Motor neuron (in vitro differentiated cells): Measurements from ENCODE around the gene HSD17B11. TPM values are rescaled to one million over a fixed set of nuclear protein-coding genes. Genes with fewer than 3 reads are reported as not detected.
"Not testable (repeated sequence)": the region's sequence is repeated elsewhere in the genome, so short reads cannot be mapped to it uniquely, and the experiment has no call there.

ENCODE experiments used
- ATAC-seq, 8 experiments: fragments of 200-7000 bp; cut with Tn5 transposase; replicated peaks in 6 of 8; 2 replicates each; pipeline ENCODE4 v1.8.0; 2021; ENCODE audit warnings: mild to moderate bottlenecking in 8 of 8, moderate library complexity in 8 of 8
- H3K27ac ChIP-seq, 2 donors: fragments of 250-450 bp; sonication (Bioruptor Pico); 2 replicates each; pipeline ENCODE4 v1.9.0; 2021; ENCODE audit warnings: antibody characterized with exemption in 2 of 2, mild to moderate bottlenecking in 2 of 2, moderate library complexity in 1 of 2
- H3K4me1 ChIP-seq, 2 donors: fragments of 250-450 bp; sonication (Bioruptor Pico); replicated peaks in 1 of 2; 2 replicates each; pipeline ENCODE4 v1.6.1; 2021; ENCODE audit warnings: antibody characterized with exemption in 2 of 2, mild to moderate bottlenecking in 2 of 2, moderate library complexity in 1 of 2
- H3K4me3 ChIP-seq, 5 donors: fragments of 250-450 bp; sonication (Bioruptor Pico); 2 replicates each; pipeline ENCODE4 v1.9.0; 2021; ENCODE audit warnings: antibody characterized with exemption in 5 of 5, mild to moderate bottlenecking in 5 of 5, moderate library complexity in 4 of 5
- WGBS, 10 experiments: fragments of 450-650 bp; shearing (Covaris generic); methylation state at CpG; one replicate each; pipeline ENCODE4 v1.0.0; 2022; 5-methylcytosine and 5-hydroxymethylcytosine counted together
- in situ Hi-C, 9 experiments: fragments of 400-800 bp; cut with MboI; loops; one replicate each; pipeline ENCODE4 v1.15.0; 2021; ENCODE audit warnings: low sequenced_read_pairs in 9 of 9, low pct_unique_long_range_greater_than_20kb in 2 of 9; ENCODE audit not compliant: unreplicated experiment in 9 of 9
- total RNA-seq, 8 experiments: library from RNA; unstranded; fragments of 300-600 nt; gene quantifications; 2 replicates each; pipeline versions ENCODE4 v1.2.3 to v1.2.4, GENCODE V29; 2022

Gene HSD17B11
- total RNA-seq, 8 experiments from 2014 or later, result 19.1 to 34.2 (median 22.3) TPM

GRCh38 chr4:87395851-87396250 is 4.9 kb upstream of the HSD17B11 start:
- H3K27ac ChIP-seq, in situ Hi-C loops, ATAC-seq, H3K4me3 ChIP-seq, H3K4me1 ChIP-seq: not testable (repeated sequence)
- 63% methylated on average over 4 of the region's 20 CpGs; no CpG with 5 or more reads in 9 of the 10 experiments for WGBS, 10 experiments

- ATAC-seq, H3K27ac ChIP-seq, H3K4me3 ChIP-seq, H3K4me1 ChIP-seq, in situ Hi-C loops: not testable (repeated sequence)
- WGBS, 10 experiments, result 64 to 100% (median 89%) methylated on average over 1 to 21 of the region's 23 CpGs; no CpG with 5 or more reads in 4 of the 10 experiments
Measured at GRCh38 chr4:87395073-87395472, 4.1 kb upstream of the HSD17B11 start.

- Histone ChIP-seq H3K4me1 (peaks cover 12 to 15% of the 10 kb centered on the region in 2 donors), H3K4me3 (no peak overlapping the region), H3K27ac (no peak overlapping the region)
- in situ Hi-C loops, result no loop called here
- WGBS, 10 experiments, result 83 to 100% (median 97%) methylated on average over 1 to 3 of the region's 3 CpGs
- no peak for ATAC-seq
Measured at GRCh38 chr4:87392183-87392582, 1.2 kb upstream of the HSD17B11 start.

GRCh38 chr4:87391576-87392054 is 627 bp upstream of the HSD17B11 start:
- peak overlapping the region; percentile 69 to 78 for H3K27ac ChIP-seq
- 2 to 75% (median 36%) methylated on average over 1 to 13 of the region's 16 CpGs for WGBS, 10 experiments

GRCh38 chr4:87390551-87390890 is 467 bp downstream of the HSD17B11 start:
- in situ Hi-C loops, result no loop called here
- ATAC-seq, result peak in 3 of 8 experiments; percentile 1 to 6 (median 2)
- peaks cover 12 to 15% of the 10 kb centered on the region in 2 donors for H3K4me1 ChIP-seq
- H3K4me3 ChIP-seq, result peak overlapping the region; percentile 44 to 75 (median 53)
- peak overlapping the region; percentile 69 to 78 for H3K27ac ChIP-seq

More at GRCh38 chr4:87391576-87392054, 627 bp upstream of the HSD17B11 start:
- in situ Hi-C loops, result no loop called here
- peak in 5 of 8 experiments; percentile 31 to 40 (median 36) for ATAC-seq
- Histone ChIP-seq H3K4me3 (peak overlapping the region; percentile 44 to 75 (median 53)), H3K4me1 (peaks cover 12 to 15% of the 10 kb centered on the region in 2 donors)

GRCh38 chr4:87390055-87390454 is 933 bp downstream of the HSD17B11 start:
- Histone ChIP-seq H3K4me3 (peak overlapping the region; percentile 44 to 75 (median 53)), H3K27ac (peak overlapping the region in 1 of 2 donors; percentile 10), H3K4me1 (peaks cover 12 to 15% of the 10 kb centered on the region in 2 donors)
- ATAC-seq, in situ Hi-C loops: not testable (repeated sequence)
- WGBS, 10 experiments, result 80 to 100% (median 93%) methylated on average over 1 to 12 of the region's 20 CpGs; no CpG with 5 or more reads in 1 of the 10 experiments

- no peak for ATAC-seq
- H3K27ac ChIP-seq, result no peak overlapping the region
- in situ Hi-C loops, result no loop called here
- 79 to 100% (median 90%) methylated on average over 1 to 3 of the region's 3 CpGs; no CpG with 5 or more reads in 2 of the 10 experiments for WGBS, 10 experiments
- H3K4me1 ChIP-seq, result peaks cover 12 to 15% of the 10 kb centered on the region in 2 donors
- peak overlapping the region in 1 of 5 donors; percentile 58 for H3K4me3 ChIP-seq
Measured at GRCh38 chr4:87388901-87389300, 2.1 kb downstream of the HSD17B11 start.

- in situ Hi-C loops, result no loop called here
- peaks cover 12 to 25% of the 10 kb centered on the region in 2 donors for H3K4me1 ChIP-seq
- ATAC-seq, result no peak
- WGBS, 10 experiments, result 71 to 100% (median 88%) methylated on average over 1 to 3 of the region's 3 CpGs; no CpG with 5 or more reads in 1 of the 10 experiments
- no peak overlapping the region for H3K27ac ChIP-seq
- no peak overlapping the region for H3K4me3 ChIP-seq
Measured at GRCh38 chr4:87387237-87387636, 3.8 kb downstream of the HSD17B11 start.

- H3K4me3 ChIP-seq, H3K27ac ChIP-seq, ATAC-seq, in situ Hi-C loops: not testable (repeated sequence)
- H3K4me1 ChIP-seq, result peaks cover 6 to 17% of the 10 kb centered on the region in 2 donors
- 76 to 100% (median 97%) methylated on average over 1 to 7 of the region's 9 CpGs; no CpG with 5 or more reads in 2 of the 10 experiments for WGBS, 10 experiments
Measured at GRCh38 chr4:87384466-87385132, 6.4 kb downstream of the HSD17B11 start.

- in situ Hi-C loops, result no loop called here
- Histone ChIP-seq H3K27ac (no peak overlapping the region), H3K4me3 (no peak overlapping the region), H3K4me1 (peaks cover 0 to 10% of the 10 kb centered on the region in 2 donors)
- WGBS, 10 experiments, result 50 to 100% (median 86%) methylated on average over 1 to 3 of the region's 3 CpGs
- no peak for ATAC-seq
Measured at GRCh38 chr4:87382931-87383330, 8.1 kb downstream of the HSD17B11 start.

- in situ Hi-C loops, result no loop called here
- Histone ChIP-seq H3K4me1 (peaks cover 0 to 10% of the 10 kb centered on the region in 2 donors), H3K4me3 (no peak overlapping the region), H3K27ac (no peak overlapping the region)
- 65 to 100% (median 89%) methylated on average over 1 to 2 of the region's 2 CpGs; no CpG with 5 or more reads in 2 of the 10 experiments for WGBS, 10 experiments
- ATAC-seq, result no peak
Measured at GRCh38 chr4:87382116-87382515, 8.9 kb downstream of the HSD17B11 start.

- no peak for ATAC-seq
Measured at GRCh38 chr4:87377816-87378215, 13.2 kb downstream of the HSD17B11 start.

GRCh38 chr4:87375719-87376291 is 15.2 kb downstream of the HSD17B11 start:
- Histone ChIP-seq H3K4me1 (no peaks in the 10 kb centered on the region), H3K27ac (no peak overlapping the region), H3K4me3 (no peak overlapping the region)
- 0 to 100% (median 48%) methylated on average over 1 to 3 of the region's 4 CpGs; no CpG with 5 or more reads in 2 of the 10 experiments for WGBS, 10 experiments
- in situ Hi-C loops, result loop anchor here in 1 of 9 experiments (10.0 kb wide), 1 partner anchor 99 kb away; no protein-coding TSS in a partner anchor
- peak in 3 of 8 experiments; percentile 40 to 53 (median 41) for ATAC-seq

More at GRCh38 chr4:87377816-87378215, 13.2 kb downstream of the HSD17B11 start:
- peaks cover 0 to 3% of the 10 kb centered on the region in 2 donors for H3K4me1 ChIP-seq
- 0 to 100% (median 97%) methylated on average over 1 to 2 of the region's 2 CpGs; no CpG with 5 or more reads in 2 of the 10 experiments for WGBS, 10 experiments
- in situ Hi-C loops, result loop anchor here in 1 of 9 experiments (10.0 kb wide), 1 partner anchor 97 kb away; no protein-coding TSS in a partner anchor
- no peak overlapping the region for H3K4me3 ChIP-seq
- H3K27ac ChIP-seq, result no peak overlapping the region
